GM18526 (cell line): ENCODE data around the gene PFKP.

ENCODE experiments used
- POLR2A ChIP-seq: IDR thresholded peaks from 3 replicates; pipeline ENCODE4 v1.6.1; 2011; ENCODE audit not compliant: insufficient read length; ENCODE audit errors: extremely low read depth

The PFKP gene

DNA sequence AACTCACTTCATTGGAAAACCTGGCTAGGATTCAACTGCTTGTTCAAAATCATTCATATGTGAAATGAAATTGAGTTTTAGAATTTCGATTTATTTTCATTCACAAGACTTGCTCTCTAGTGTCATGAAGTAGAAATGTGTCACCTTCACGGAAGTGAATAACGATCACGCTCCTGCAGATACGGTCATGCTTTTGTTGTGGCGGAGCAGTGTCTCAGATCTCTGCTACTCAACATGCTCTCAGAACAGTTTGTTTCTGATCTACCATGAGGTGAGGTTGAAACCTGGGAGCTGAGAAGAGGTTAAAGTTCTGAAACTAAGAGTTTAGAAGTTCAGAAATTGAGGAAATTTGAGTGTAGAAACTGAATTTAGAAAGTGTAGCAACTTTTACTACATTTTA is 119.0 kb downstream of the PFKP start:
- TF ChIP-seq POLR2A, result no peak
